Uterus (tissue), 2 donors: ENCODE data around the gene ACOT7.

Experiments used
- CTCF ChIP-seq, 4 experiments: fragments of 200-600 bp in 2 of 4; fragments of 450-650 bp in 2 of 4; sonication (generic) in 2 of 4; IDR thresholded peaks; one replicate each; pipeline ENCODE4 v1.5.1; 2016 to 2019; ENCODE audit warnings: antibody characterized with exemption in 4 of 4, mild to moderate bottlenecking in 2 of 4, moderate library complexity in 1 of 4
- POLR2A ChIP-seq, 2 donors: fragments of 450-650 bp; IDR thresholded peaks; one replicate each; pipeline ENCODE4 v1.6.1; 2016; ENCODE audit warnings: antibody characterized with exemption in 2 of 2, mild to moderate bottlenecking in 1 of 2, moderate library complexity in 1 of 2

- TF ChIP-seq CTCF (IDR thresholded peaks at IDR 0.05) (peak in 2 of 4 experiments; percentile 20 to 37), POLR2A (IDR thresholded peaks at IDR 0.05) (no peak)
These were observed 112.7 kb downstream of the ACOT7 start for GRCh38 chr1:6280761-6281451.
